HG03565 (cell line): Measurements from ENCODE around the gene PLEKHA5.
"Not testable (repeated sequence)": the region's sequence is repeated elsewhere in the genome, so short reads cannot be mapped to it uniquely, and the experiment has no call there.

Source experiments
- ATAC-seq: cut with Tn5 transposase; IDR thresholded peaks from one replicate; pipeline ENCODE4 v1.9.1; 2021; ENCODE audit warnings: mild to moderate bottlenecking, moderate library complexity; ENCODE audit not compliant: unreplicated experiment

Gene PLEKHA5

DNA sequence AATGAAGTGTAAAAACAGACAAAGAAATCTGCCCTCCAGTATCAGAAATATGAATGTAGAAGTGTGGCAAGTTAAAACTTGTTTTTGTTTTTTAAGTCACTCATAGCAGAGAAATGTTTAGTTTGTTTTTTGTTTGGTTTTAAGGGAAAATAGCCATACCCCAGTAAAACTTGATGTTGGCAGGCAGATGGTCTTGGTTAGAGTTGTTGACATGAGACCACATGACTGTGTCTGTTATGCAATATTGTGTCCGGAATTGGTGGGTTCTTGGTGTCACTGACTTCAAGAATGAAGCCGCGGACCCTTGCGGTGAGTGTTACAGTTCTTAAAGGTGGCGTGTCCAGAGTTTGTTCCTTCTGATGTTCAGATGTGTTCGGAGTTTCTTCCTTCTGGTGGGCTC is 99.5 kb downstream of the PLEKHA5 start:
- ATAC-seq: not testable (repeated sequence)

DNA sequence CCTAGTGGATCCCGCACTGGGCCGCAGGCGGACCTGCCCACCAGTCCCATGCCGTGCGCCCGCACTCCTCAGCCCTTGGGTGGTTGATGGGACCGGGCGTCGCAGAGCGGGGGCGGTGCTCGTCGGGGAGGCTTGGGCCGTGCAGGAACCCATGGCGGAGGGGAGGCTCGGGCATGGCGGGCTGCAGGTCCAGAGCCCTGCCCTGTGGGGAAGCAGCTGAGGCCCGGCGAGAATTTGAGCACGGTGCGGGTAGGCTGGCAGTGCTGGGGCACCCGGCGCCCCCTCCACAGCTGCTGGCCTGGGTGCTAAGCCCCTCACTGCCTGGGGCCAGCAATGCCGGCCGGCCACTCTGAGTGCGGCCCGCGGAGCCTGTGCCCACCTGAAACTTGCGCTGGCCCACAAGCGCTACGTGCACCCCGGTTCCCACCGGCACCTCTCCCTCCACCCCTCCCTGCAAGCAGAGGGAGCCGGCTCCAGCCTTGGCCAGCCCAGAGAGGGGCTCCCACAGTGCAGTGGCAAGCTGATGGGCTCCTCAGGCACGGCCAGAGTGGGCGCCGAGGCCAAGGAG is 100.8 kb downstream of the PLEKHA5 start:
- ATAC-seq: no peak

DNA sequence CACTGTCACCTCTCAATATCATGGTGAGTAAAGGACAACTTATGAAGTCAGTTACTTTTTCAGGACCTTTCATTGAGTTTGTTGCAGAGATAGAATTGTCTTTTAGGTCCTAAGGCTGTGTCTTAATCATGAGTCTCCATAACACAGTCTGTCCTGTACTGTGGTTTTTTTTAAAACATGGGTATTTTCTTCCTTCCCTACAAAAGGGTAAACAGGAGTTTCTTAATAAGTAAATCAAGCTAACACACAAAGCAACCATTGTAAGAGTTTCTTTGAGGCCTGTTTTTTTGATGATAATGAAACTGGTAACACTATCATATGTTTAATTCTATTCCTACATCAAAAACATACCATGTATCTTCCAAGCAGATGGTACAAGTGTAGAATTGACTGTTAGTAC is 101.4 kb downstream of the PLEKHA5 start:
- no peak for ATAC-seq

DNA sequence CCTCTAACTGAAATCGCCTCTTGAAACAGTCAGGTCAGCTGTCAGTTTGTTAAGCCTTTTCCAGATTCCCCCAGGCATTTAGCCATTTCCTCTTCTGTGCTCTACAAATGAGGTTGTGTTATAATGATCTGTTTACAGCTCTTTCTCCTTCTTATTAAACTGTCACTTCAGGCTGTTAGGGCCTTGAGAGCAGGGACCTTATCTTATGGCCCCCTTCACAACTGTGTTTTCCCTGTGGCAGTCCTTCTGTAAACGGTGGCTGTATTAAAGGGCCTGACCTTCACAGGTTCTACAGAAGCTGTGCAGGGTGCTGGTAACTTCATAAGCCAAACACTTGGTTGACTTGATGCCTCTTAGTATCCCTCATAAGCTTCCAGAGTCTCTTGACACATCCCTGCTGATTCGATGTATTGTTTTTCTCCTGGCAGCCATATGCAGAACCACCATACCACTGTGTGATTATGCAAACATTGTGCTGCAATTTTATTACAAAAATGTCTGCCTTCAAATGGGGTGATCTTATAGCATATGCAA is 104.7 kb downstream of the PLEKHA5 start:
- no peak for ATAC-seq

DNA sequence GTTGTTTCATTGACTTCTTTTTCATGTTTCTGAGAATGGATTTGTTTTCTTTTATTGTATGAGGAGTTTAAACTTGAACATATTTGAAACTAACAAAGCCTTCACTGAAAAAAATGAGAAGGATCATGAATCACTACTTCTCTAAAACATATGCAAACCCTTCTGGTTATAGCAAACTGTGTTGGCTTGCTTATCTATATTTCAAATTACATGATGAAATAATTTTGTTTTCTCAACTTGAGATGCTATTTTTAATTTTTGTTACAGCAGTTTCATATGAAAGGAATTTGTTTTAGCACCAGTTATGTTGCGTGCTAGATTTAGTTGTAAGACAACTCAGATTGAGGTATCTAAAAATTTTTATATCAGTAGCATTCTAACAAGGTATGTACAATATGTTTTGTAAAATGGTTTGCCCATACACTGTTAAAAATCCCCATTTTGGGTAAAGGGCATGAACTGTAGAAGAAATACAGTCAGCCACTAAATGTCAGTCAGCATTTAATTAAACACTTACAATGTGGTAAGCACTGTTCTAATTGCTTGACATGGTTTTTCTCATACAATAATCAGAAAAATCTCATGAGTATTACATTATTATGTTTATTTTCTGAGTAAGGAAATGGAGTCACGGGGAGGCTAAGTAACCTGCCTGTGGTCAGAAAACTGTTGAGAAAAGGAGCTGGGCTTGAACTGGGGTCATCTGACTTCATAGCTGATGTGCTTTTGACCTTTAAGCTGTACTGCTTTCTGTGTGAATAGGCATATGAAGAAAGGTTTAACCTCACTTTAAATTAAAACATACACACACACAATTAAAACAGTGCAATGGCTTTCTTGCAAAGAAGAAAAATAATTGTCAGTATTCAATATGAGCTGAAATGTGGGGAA is 105.7 kb downstream of the PLEKHA5 start:
- ATAC-seq: no peak

DNA sequence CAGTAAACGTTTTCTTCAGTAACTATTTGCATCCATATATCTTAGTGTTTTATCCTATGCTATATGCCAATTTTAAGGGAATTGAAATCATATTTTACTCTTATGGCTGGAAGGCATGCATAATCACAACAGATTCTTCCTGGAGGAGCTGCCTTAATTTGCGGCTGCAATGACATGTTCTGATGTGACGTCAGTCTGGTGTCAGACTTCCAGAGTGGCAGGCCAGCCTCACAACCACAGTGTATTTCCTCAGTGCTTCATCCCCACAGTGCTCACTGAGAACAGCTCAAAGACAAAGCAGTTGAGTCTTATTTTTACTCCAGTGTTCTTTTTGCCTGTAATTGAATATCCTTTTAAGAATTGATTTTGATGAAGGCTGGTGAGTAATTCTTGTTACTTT is 107.1 kb downstream of the PLEKHA5 start:
- no peak for ATAC-seq

DNA sequence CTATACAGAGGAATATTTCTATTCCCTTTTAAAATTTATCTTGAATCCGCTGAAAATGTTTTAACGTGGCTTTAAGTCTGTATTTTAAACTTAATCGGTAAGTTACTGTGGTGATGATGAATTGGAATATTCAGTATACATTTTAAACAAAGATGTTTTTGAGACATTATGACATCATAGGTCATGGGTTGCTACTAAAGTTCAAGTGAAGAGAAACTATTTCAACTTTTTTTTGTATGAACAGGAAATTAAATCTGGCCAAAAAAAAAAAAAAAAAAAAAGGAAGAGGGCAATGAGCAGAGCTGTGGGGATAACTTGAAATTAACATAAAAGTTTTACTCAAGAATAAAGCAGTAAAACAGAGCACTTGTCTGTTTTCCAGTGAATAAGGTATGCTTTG is 109.0 kb downstream of the PLEKHA5 start:
- no peak for ATAC-seq

DNA sequence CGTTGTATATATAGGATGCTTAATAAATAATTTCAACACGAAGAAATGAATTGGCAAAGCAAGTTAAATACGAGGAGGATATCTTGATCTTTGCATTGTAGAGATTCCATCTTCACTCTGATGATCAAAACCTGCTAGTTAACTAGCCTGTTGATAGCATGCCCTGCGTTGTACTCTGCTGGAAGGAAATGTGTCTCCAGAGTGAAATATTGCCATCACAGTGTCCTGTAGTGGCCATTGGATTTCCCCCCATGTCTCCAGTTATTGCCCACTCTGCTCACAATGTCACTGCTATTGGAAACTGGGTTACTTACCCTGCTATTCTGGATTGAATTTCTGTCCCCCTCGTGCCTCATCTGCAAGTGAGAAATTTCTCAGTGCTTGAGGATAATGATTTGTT is 109.6 kb downstream of the PLEKHA5 start:
- ATAC-seq: no peak

DNA sequence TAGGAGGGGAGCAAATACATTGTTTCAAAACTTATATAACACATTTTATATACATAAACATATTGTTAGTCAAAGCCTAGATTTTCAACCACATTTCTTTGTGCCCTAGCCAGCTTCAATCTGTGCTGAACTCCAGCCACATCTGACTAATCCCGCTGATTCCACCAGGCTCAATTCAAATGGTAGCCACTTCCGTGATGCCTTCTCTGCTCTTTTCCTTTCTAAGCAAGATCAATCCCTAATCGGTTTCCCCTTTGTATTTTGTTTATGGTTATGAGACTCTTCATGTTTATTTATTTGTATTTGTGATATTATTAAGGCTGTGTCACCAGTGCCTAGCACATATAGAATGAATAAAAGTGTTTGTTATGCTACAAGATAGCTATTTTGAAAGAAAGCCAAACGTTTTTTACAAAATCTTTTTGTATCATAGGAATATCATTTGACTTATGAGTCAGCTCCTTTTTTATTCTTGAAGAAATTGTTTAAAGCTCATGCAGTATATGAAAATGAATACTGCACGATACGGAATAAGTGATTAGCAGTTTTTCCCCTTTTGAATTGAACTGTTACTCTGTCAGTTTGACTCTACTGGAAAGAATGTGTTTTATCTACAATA is 110.2 kb downstream of the PLEKHA5 start:
- no peak for ATAC-seq

DNA sequence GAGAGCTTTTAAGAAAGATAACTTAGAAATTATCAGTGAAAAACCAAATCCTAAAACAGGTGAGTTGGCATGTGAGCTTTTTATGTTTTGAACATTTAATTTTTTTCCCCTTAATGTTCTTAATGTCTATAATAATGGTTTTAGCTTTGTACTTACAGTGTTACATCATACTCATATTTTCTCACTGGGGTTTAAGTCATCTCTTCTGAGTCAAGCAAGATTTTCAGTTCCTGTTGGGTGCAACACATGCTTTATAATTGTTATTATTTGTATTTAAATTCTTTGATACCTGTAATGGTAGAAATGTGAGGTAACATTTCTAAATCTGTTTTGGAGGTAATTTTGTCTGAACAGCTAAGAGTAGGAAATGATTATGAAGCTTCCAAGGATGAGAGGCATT is 113.0 kb downstream of the PLEKHA5 start:
- ATAC-seq: no peak

DNA sequence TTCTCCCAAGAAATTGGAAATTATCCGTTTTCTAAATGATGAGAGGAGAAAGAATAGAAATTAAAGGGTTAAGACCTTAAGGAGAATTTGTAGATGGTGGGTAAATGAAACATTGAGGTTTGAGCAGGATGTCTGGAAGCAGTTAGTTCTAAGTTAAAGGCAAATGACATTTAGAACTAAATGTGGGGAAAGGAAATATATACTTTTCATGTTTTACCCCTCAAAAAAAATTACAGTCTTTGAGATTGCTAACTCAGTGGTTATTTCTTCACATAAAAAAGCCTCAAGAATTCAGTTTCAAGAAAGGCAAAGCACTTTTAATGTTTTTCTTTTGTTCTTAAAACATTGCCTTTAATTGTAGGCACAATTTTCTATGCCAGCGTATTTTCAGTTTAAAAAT is 114.0 kb downstream of the PLEKHA5 start:
- no peak for ATAC-seq

DNA sequence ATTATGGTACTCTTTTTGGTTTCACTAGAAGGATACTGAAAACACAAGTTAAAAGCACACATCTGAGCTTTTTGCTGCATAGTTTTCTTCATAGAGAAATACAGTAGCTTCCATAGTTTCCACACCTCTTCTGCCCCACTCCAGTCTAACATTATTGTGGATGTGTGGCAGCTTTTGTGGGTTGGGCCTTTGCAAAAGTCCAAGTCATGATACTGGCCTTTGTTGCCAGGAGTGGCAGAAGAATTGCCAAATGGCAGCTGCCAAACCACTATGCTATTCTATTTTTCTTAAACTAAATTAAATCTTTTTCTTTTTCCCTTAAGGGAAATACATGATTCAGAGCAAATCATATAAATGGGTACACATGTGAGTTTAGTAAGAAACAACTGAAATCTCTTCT is 114.8 kb downstream of the PLEKHA5 start:
- no peak for ATAC-seq

DNA sequence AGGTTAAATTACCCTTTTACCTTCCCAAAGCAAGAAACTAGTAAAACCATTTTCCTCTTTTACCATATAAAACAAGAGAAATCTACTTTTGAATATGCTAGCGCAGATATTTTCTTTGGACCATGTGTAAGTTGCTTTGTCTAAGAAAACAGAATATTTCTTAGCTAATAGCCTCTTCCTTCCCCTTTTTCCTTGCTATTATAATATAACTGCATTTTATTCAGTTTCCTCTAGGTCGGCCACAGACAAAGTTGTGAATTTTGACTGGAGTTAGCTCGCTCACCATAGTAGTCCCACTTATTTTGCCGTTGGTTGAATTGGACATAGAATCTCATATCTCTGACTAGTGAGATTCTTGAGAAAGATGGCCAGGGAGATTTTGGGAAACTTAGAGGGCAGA is 115.6 kb downstream of the PLEKHA5 start:
- ATAC-seq: no peak

DNA sequence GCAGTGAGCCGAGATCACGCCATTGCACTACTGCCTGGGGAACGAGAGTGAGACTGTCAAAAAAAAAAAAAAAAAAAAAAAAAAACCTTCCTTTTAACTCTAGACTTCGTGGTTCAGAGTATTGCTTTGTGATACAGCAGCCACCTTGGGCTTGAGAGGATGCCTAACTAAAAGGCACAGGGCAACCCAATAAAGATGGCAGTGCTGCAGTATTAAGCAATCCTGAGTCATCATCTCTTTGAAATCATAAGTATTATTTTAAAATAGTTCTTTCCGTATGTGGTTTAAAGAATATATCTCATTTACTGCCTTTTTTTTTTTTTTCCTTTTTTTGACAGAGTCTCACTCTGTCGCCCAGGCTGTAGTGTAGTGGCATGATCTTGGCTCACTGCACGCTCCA is 116.1 kb downstream of the PLEKHA5 start:
- no peak for ATAC-seq

DNA sequence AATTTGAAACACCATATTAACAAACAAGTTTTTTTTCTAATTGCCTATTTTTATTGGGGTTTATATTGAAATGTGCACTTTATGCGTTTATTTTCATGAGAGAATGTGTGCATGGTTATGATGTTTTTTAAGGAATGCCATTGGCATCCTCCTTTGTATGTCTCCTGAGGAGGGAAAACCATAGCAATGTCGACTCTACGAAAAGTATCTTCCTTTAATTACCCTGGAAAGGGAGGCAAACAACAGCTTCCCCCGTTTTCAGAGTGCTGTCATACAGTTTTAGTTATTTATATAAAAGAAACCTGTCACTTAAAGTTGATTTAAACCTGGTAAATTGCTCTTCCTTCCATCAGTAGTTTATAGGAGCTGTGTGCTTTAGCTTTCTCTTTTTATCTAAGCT is 117.4 kb downstream of the PLEKHA5 start:
- no peak for ATAC-seq

DNA sequence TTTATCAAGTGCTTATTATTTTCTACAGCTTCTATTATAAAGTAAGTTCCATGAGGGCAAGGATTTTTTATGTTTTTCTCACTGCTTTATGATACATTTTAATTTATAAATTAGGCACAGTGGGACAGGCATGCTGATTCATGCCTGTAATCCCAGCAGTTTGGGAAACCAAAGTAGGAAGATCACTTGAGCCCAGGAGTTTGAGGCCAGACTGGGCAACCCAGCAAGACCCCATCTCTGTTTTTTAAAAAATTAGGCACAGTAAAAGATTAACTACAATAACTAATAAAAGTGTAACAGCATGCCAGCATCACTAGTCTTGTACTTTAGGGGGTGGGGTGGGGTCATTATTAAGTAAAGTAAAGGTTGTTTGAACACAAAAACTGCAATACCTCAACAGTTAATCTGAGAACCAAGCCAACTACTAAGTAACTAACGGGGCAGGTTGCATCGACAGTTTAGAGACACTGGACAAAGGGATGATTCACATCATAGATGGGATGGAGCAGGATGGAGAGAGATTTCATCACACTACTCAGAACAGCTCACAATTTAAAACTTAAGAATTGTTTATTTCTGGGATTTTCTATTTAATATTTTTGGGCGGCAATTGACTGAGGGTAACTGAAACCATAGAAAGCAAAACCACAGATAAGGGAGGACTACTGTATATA is 119.5 kb downstream of the PLEKHA5 start:
- ATAC-seq: no peak

DNA sequence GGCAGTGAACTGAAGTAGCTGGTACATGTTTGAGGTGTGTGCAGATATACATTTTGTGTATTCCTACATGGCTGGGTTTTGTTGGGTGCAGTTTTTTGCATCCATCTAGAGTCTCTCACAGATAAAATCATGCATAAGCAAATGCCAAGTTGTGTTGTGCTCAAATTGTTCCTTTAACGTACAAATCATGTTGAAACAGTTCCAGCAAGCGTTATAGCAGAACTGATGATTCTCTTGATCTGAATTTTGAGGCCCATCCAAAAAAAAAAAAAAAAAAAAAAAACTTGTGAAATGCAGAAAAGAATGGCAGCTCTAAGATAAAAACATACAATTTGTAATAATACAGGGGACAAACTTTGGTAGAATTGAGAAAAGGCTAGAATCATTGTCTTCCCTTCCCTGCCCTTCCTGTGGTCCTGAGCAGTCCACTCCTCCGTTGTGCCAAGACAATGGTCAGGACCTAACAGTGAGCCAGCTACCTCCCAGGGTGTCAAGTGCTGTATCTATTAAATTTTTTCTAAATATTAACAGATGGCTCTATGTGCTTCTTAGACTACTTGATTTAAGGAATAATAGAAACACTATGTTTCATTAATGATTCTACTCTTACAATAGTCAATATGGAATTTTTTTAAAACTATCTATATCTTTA is 122.1 kb downstream of the PLEKHA5 start:
- no peak for ATAC-seq

DNA sequence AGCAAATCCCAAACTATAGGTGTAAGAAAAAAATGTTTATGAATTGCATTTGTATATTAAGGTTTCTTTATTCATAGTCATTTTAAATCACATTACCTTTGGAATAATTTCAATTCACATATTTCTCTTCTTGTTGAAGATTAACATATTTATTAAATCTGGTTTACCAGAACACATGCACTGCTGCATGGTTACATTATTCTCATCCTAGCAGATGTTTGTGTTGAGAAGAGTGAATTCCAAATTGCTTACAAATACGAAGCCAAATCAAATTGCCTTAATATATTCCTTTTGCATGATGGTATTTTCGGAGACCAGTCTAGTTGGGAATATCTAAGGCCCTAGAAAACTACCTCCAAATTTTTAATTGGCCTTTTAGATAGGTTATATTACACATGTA is 130.6 kb downstream of the PLEKHA5 start:
- no peak for ATAC-seq

DNA sequence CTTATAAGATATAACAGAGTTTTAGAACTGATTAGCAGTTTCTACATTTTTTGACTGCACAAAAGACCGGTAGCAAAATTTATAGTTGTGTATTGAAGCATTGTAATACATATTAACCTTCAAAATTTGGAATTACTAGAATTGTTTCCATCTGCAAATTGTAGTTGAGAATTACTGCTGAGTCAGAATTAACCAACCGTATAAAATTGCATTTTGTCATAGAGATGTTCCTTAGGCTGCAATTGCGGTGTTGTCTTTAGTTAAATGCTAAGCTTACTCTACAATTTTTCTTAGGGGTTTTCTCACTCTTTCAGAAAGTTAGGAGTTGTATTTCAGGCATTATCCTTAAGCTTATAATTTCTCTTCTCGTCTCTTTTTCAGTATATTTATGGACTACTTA is 132.2 kb downstream of the PLEKHA5 start:
- ATAC-seq: no peak

DNA sequence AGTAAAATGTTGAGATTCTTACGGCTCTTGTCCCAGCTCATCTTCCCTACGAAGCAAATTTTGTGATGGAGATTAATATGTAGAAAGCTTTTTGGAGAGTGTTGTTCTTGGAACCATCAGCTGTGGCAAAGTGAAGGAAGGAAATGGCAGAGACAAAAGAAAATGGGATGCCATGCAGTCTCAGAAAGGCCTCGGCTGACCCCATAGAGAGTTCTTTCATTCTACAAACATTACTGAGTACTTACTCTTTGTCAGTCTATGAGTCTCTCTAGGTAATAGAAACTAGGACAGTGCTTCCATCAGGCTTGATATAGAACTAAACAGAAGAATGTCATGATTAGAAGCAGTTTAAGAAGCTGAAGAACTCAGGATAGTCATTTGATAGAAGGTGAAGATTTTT is 134.1 kb downstream of the PLEKHA5 start:
- no peak for ATAC-seq
